Choroid plexus epithelial cell (primary cell): ENCODE measurements around the gene EFHC1.
A peak's percentile ranks its signal among the peaks of the same experiment; 100 is the strongest.

Experiments
- DNase-seq: peaks from one replicate; pipeline ENCODE4 v3.0.0-alpha.2; 2010; ENCODE audit warnings: low read depth
- H3K4me3 ChIP-seq: 2 replicates; pipeline ENCODE4 v1.5.1; 2011; ENCODE audit warnings: low read depth, mild to moderate bottlenecking, control low read depth, low read length, moderate library complexity
- CTCF ChIP-seq: conservative IDR thresholded peaks from 2 replicates; pipeline ENCODE4 v1.5.1; 2011; ENCODE audit warnings: low read depth, mild to moderate bottlenecking, control low read depth, inconsistent platforms, low read length, moderate library complexity

EFHC1 gene

GRCh38 chr6:52516269-52516668, 96.1 kb downstream of the EFHC1 start:
- DNase-seq: no peak
- TF ChIP-seq CTCF: no peak
- no peak overlapping the region for H3K4me3 ChIP-seq

- no peak overlapping the region for H3K4me3 ChIP-seq
- TF ChIP-seq CTCF: no peak
- no peak for DNase-seq
Observed at GRCh38 chr6:52516943-52517342, 96.8 kb downstream of the EFHC1 start.

- H3K4me3 ChIP-seq: no peak overlapping the region
- TF ChIP-seq CTCF: peak; percentile 3
- peak; percentile 98 for DNase-seq
Observed at GRCh38 chr6:52517502-52518278, 97.5 kb downstream of the EFHC1 start.

- TF ChIP-seq CTCF: no peak
- H3K4me3 ChIP-seq: no peak overlapping the region
- DNase-seq: no peak
Observed at GRCh38 chr6:52518279-52518945, 98.3 kb downstream of the EFHC1 start.

DNA sequence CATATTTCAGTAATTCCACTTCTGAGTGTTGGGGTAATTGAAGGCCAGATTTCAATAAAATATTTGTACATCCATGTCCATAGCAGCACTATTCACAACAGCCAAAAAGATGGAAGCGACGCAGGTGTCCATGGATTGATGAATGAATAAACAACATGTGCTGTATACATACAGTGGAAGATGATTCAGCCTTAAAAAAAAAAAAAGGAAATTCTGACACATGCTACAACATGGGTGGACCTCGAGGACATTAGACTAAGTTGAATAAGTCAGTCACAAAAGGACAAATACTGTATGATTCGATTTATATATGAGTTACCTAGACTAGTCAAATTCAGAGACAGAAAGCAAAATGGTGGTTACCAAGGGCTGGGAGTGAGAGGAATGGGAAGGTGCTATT, 99.5 kb downstream of the EFHC1 start:
- no peak overlapping the region for H3K4me3 ChIP-seq
- no peak for DNase-seq
- TF ChIP-seq CTCF: no peak

- no peak overlapping the region for H3K4me3 ChIP-seq
- TF ChIP-seq CTCF: no peak
- peak; percentile 88 for DNase-seq
Observed at GRCh38 chr6:52522151-52522626, 102.0 kb downstream of the EFHC1 start.
